Measurements from ENCODE around the gene UBASH3A.

GRCh38 chr21:42377211-42377950 is 26.3 kb upstream of the UBASH3A start:
- TF ChIP-seq CTCF (IDR thresholded peaks at IDR 0.05) (no peak), POLR2A (IDR thresholded peaks at IDR 0.05) (no peak)
